Caco-2 (cell line): ENCODE results near the gene STRAP. TPM values are rescaled to one million over a fixed set of nuclear protein-coding genes. Genes with fewer than 3 reads are reported as not detected.

Source experiments
- BruUV-seq: library from RNA; stranded (reverse); fragments of 400-500 nt; replicated peaks from 2 replicates; lab custom pipeline; 2021; lab: Mats Ljungman, UMichigan
- CTCF ChIA-PET: fragments of 300-600 bp; sonication (Branson Sonifier 250); formaldehyde crosslinking; loops from one replicate; lab custom pipeline; 2022; ENCODE audit warnings: antibody characterized with exemption; lab: Charles Lee
- POLR2A ChIA-PET: fragments of 300-600 bp; sonication (Branson Sonifier 250); formaldehyde crosslinking; loops from one replicate; lab custom pipeline; 2022; ENCODE audit warnings: antibody characterized with exemption; lab: Charles Lee
- DNase-seq, 2 experiments: peaks; one replicate each; pipeline versions ENCODE4 v3.0.0 to v3.0.0-alpha.2; 2020 to 2022
- H3K27me3 ChIP-seq: replicated peaks from 2 replicates; pipeline ENCODE4 v1.6.0; 2011; ENCODE audit warnings: low read length; ENCODE audit not compliant: control insufficient read depth, insufficient read depth
- H3K36me3 ChIP-seq: 2 replicates; pipeline ENCODE4 v1.5.1; 2011; ENCODE audit warnings: low read length; ENCODE audit not compliant: control insufficient read depth, insufficient read depth
- H3K4me1 ChIP-seq: fragments of 250-450 bp; sonication (Bioruptor Pico); 2 replicates; pipeline ENCODE4 v1.5.1; 2020; ENCODE audit warnings: mild to moderate bottlenecking
- H3K4me3 ChIP-seq: 2 replicates; pipeline ENCODE4 v1.5.1; 2011; ENCODE audit warnings: low read depth, mild to moderate bottlenecking, control low read depth, low read length
- H3K9me3 ChIP-seq: fragments of 250-450 bp; sonication (Bioruptor Pico); 2 replicates; pipeline ENCODE4 v1.5.1; 2020; ENCODE audit warnings: mild to moderate bottlenecking, moderate library complexity
- H3K27ac Mint-ChIP-seq: one replicate; pipeline ENCODE4 v1.8.0; 2022; ENCODE audit warnings: mixed read lengths; ENCODE audit not compliant: unreplicated experiment
- H3K27me3 Mint-ChIP-seq: one replicate; pipeline ENCODE4 v1.8.0; 2022; ENCODE audit warnings: mixed read lengths; ENCODE audit not compliant: insufficient read depth, unreplicated experiment
- H3K36me3 Mint-ChIP-seq: one replicate; pipeline ENCODE4 v1.8.0; 2022; ENCODE audit warnings: mild to moderate bottlenecking, mixed read lengths; ENCODE audit not compliant: insufficient read depth, unreplicated experiment
- H3K4me1 Mint-ChIP-seq: one replicate; pipeline ENCODE4 v1.8.0; 2022; ENCODE audit warnings: low read depth, mixed read lengths; ENCODE audit not compliant: unreplicated experiment
- H3K4me3 Mint-ChIP-seq: one replicate; pipeline ENCODE4 v1.8.0; 2022; ENCODE audit warnings: mild to moderate bottlenecking, moderate library complexity, mixed read lengths; ENCODE audit not compliant: unreplicated experiment
- H3K9me3 Mint-ChIP-seq: one replicate; pipeline ENCODE4 v1.8.0; 2022; ENCODE audit warnings: mixed read lengths; ENCODE audit not compliant: unreplicated experiment
- CTCF ChIP-seq, 2 experiments: fragments of 200-600 bp in 1 of 2; IDR thresholded peaks; 1 replicate in 1 of 2; 2 replicates in 1 of 2; pipeline versions ENCODE4 v1.5.1 to v1.8.0; 2011 to 2022; ENCODE audit warnings: antibody characterized with exemption in 1 of 2, control low read depth in 1 of 2, inconsistent platforms in 1 of 2, low read depth in 1 of 2, low read length in 1 of 2, mild to moderate bottlenecking in 1 of 2, moderate library complexity in 1 of 2; ENCODE audit not compliant: insufficient read depth in 1 of 2, severe bottlenecking in 1 of 2, unreplicated experiment in 1 of 2
- intact Hi-C: fragments of 100-400 bp; cut with micrococcal nuclease; formaldehyde crosslinking; loops from one replicate; pipeline ENCODE4 v1.10.0; 2022; ENCODE audit not compliant: unreplicated experiment
- total RNA-seq: library from RNA; stranded (reverse); gene quantifications from 2 replicates; pipeline ENCODE4 v1.2.3, GENCODE V29; 2022

STRAP gene
- total RNA-seq, 1 experiment from 2014 or later: 246 TPM

GRCh38 chr12:15842108-15842507 is 40.1 kb upstream of the STRAP start:
- H3K27me3 ChIP-seq: no peaks in the 10 kb centered on the region
- H3K9me3 ChIP-seq: no peaks in the 10 kb centered on the region
- CTCF ChIA-PET: no interaction called here
- POLR2A ChIA-PET: no interaction called here
- no TSS peak for BruUV-seq
- H3K4me1 ChIP-seq: no peaks in the 10 kb centered on the region
- no peak for DNase-seq
- Mint-ChIP-seq H3K27ac (no peak overlapping the region), H3K9me3 (no peaks in the 10 kb centered on the region), H3K4me1 (no peaks in the 10 kb centered on the region), H3K36me3 (no peaks in the 10 kb centered on the region), H3K4me3 (no peak overlapping the region), H3K27me3 (peaks cover 9% of the 10 kb centered on the region)
- intact Hi-C loops: no loop called here
- no peaks in the 10 kb centered on the region for H3K36me3 ChIP-seq
- no peak for TF ChIP-seq CTCF (IDR thresholded peaks at IDR 0.05; ENCODE audit: insufficient read depth in 1 of 2, low read depth in 1 of 2, low read length in 1 of 2, severe bottlenecking in 1 of 2, unreplicated experiment in 1 of 2)
- no peak overlapping the region for H3K4me3 ChIP-seq

- intact Hi-C loops: no loop called here
- no peak for TF ChIP-seq CTCF (IDR thresholded peaks at IDR 0.05; ENCODE audit: insufficient read depth in 1 of 2, low read depth in 1 of 2, low read length in 1 of 2, severe bottlenecking in 1 of 2, unreplicated experiment in 1 of 2)
- no peak overlapping the region for H3K4me3 Mint-ChIP-seq
- H3K9me3 Mint-ChIP-seq: no peaks in the 10 kb centered on the region
- no peak for DNase-seq
- no peak overlapping the region for H3K27ac Mint-ChIP-seq
- no TSS peak for BruUV-seq
- peaks cover 3% of the 10 kb centered on the region for H3K27me3 Mint-ChIP-seq
- Histone ChIP-seq H3K27me3 (no peaks in the 10 kb centered on the region), H3K4me1 (no peaks in the 10 kb centered on the region), H3K9me3 (no peaks in the 10 kb centered on the region), H3K36me3 (no peaks in the 10 kb centered on the region), H3K4me3 (no peak overlapping the region)
- H3K36me3 Mint-ChIP-seq: no peaks in the 10 kb centered on the region
- ChIA-PET CTCF (no interaction called here), POLR2A (no interaction called here)
- H3K4me1 Mint-ChIP-seq: peaks cover 7% of the 10 kb centered on the region
These were observed 35.3 kb upstream of the STRAP start for GRCh38 chr12:15846887-15847286.

- Histone ChIP-seq H3K36me3 (no peaks in the 10 kb centered on the region), H3K4me1 (no peaks in the 10 kb centered on the region), H3K4me3 (no peak overlapping the region), H3K9me3 (no peaks in the 10 kb centered on the region), H3K27me3 (no peaks in the 10 kb centered on the region)
- TF ChIP-seq CTCF (IDR thresholded peaks at IDR 0.05; ENCODE audit: insufficient read depth in 1 of 2, low read depth in 1 of 2, low read length in 1 of 2, severe bottlenecking in 1 of 2, unreplicated experiment in 1 of 2): no peak
- intact Hi-C loops: no loop called here
- Mint-ChIP-seq H3K36me3 (no peaks in the 10 kb centered on the region), H3K4me3 (no peak overlapping the region), H3K9me3 (no peaks in the 10 kb centered on the region), H3K4me1 (peaks cover 7% of the 10 kb centered on the region), H3K27ac (no peak overlapping the region), H3K27me3 (peaks cover 3% of the 10 kb centered on the region)
- no peak for DNase-seq
- no TSS peak for BruUV-seq
- CTCF ChIA-PET: interaction anchor here (0.6 kb wide), 1 partner anchor 76 kb away, joined by 3 read pairs; no protein-coding TSS in a partner anchor
- POLR2A ChIA-PET: no interaction called here
These were observed 33.6 kb upstream of the STRAP start for GRCh38 chr12:15848606-15849005.
